Lower lobe of right lung (tissue), 2 donors: ENCODE data around the gene ASTN2. TPM values are rescaled to one million over a fixed set of nuclear protein-coding genes. Genes with fewer than 3 reads are reported as not detected.
"Not testable (repeated sequence)": the region's sequence is repeated elsewhere in the genome, so short reads cannot be mapped to it uniquely, and the experiment has no call there.

Experiments used
- ATAC-seq, 2 donors: fragments of 200-7000 bp; cut with Tn5 transposase; one replicate each; pipeline ENCODE4 v1.9.1; 2020 to 2022; ENCODE audit warnings: mild to moderate bottlenecking in 2 of 2, moderate library complexity in 2 of 2
- DNase-seq: peaks from one replicate; pipeline ENCODE4 v3.0.0-alpha.2; 2020
- H3K27ac ChIP-seq: fragments of 200-600 bp; one replicate; pipeline ENCODE4 v1.8.0; 2022
- H3K27me3 ChIP-seq: fragments of 200-600 bp; one replicate; pipeline ENCODE4 v1.8.0; 2022; ENCODE audit warnings: low read depth
- H3K36me3 ChIP-seq: fragments of 200-600 bp; one replicate; pipeline ENCODE4 v1.8.0; 2022; ENCODE audit warnings: mild to moderate bottlenecking
- H3K4me1 ChIP-seq: fragments of 200-600 bp; one replicate; pipeline ENCODE4 v1.8.0; 2022
- H3K4me3 ChIP-seq: fragments of 200-600 bp; one replicate; pipeline ENCODE4 v1.8.0; 2022; ENCODE audit warnings: mild to moderate bottlenecking
- H3K9me3 ChIP-seq: fragments of 200-600 bp; one replicate; pipeline ENCODE4 v1.8.0; 2022
- CTCF ChIP-seq: fragments of 200-600 bp; IDR thresholded peaks from one replicate; pipeline ENCODE4 v1.8.0; 2022; ENCODE audit warnings: antibody characterized with exemption, mild to moderate bottlenecking
- intact Hi-C: fragments of 100-400 bp; cut with DNase I; formaldehyde crosslinking; loops from one replicate; pipeline ENCODE4 v1.11.0; 2022
- total RNA-seq: library from RNA; stranded (reverse); fragmentation: NEBNext Ultra II Directional; extraction: Animal tissue kit (Norgen Biotek cat#: 25700); gene quantifications from one replicate; pipeline ENCODE4 v1.2.1, GENCODE V29; 2021
- donor health status: DM: no; HTN: yes; CAD: no; lungs with severe emphysema.

The ASTN2 gene
- total RNA-seq, 1 donor from 2014 or later = 4.3 TPM

- intact Hi-C loops = no loop called here
- no peak for TF ChIP-seq CTCF
- Histone ChIP-seq H3K4me1 (no peaks in the 10 kb centered on the region), H3K9me3 (peaks cover 7% of the 10 kb centered on the region), H3K27ac (no peak overlapping the region), H3K36me3 (no peaks in the 10 kb centered on the region), H3K27me3 (no peaks in the 10 kb centered on the region), H3K4me3 (no peak overlapping the region)
- DNase-seq (no peak), ATAC-seq (no peak)
Measured at GRCh38 chr9:116897201-116897600, 517.7 kb downstream of the ASTN2 start.

GRCh38 chr9:116895961-116896360 lies 518.9 kb downstream of the ASTN2 start:
- Histone ChIP-seq H3K27ac (no peak overlapping the region), H3K4me1 (no peaks in the 10 kb centered on the region), H3K4me3 (no peak overlapping the region), H3K36me3 (no peaks in the 10 kb centered on the region), H3K27me3 (no peaks in the 10 kb centered on the region), H3K9me3 (peaks cover 7% of the 10 kb centered on the region)
- no peak for TF ChIP-seq CTCF
- DNase-seq = no peak
- intact Hi-C loops = no loop called here
- ATAC-seq = no peak

- Histone ChIP-seq H3K27me3 (no peaks in the 10 kb centered on the region), H3K4me1 (no peaks in the 10 kb centered on the region), H3K36me3 (no peaks in the 10 kb centered on the region), H3K9me3 (no peaks in the 10 kb centered on the region), H3K4me3 (no peak overlapping the region), H3K27ac (no peak overlapping the region)
- intact Hi-C loops = no loop called here
- TF ChIP-seq CTCF = no peak
- ATAC-seq (no peak), DNase-seq (no peak)
Measured at GRCh38 chr9:116891424-116891823, 523.4 kb downstream of the ASTN2 start.

GRCh38 chr9:116888476-116888875 lies 526.4 kb downstream of the ASTN2 start:
- ATAC-seq, H3K27me3 ChIP-seq, intact Hi-C loops, H3K36me3 ChIP-seq, H3K9me3 ChIP-seq, DNase-seq, H3K4me1 ChIP-seq, H3K27ac ChIP-seq, H3K4me3 ChIP-seq: not testable (repeated sequence)

GRCh38 chr9:116888066-116888465 lies 526.8 kb downstream of the ASTN2 start:
- Histone ChIP-seq H3K9me3 (no peaks in the 10 kb centered on the region), H3K27me3 (no peaks in the 10 kb centered on the region), H3K4me1 (no peaks in the 10 kb centered on the region), H3K36me3 (no peaks in the 10 kb centered on the region), H3K4me3 (no peak overlapping the region), H3K27ac (no peak overlapping the region)
- intact Hi-C loops = no loop called here
- no peak for DNase-seq
- TF ChIP-seq CTCF = no peak
- no peak for ATAC-seq

- no peaks in the 10 kb centered on the region for H3K27me3 ChIP-seq
- H3K36me3 ChIP-seq = no peaks in the 10 kb centered on the region
- intact Hi-C loops = no loop called here
- no peak for ATAC-seq
- H3K27ac ChIP-seq = no peak overlapping the region
- H3K4me3 ChIP-seq = no peak overlapping the region
- DNase-seq = no peak
- no peaks in the 10 kb centered on the region for H3K9me3 ChIP-seq
- no peak for TF ChIP-seq CTCF
- no peaks in the 10 kb centered on the region for H3K4me1 ChIP-seq
Measured at GRCh38 chr9:116883676-116884075, 531.2 kb downstream of the ASTN2 start.
